Measurements from ENCODE around the gene DHRS9.

The DHRS9 gene

GRCh38 chr2:169065422-169065821 lies 3.9 kb upstream of the DHRS9 start:
- DNase-seq (ENCODE audit: low read depth in 2 of 2, low spot score in 1 of 2): no peak

GRCh38 chr2:169065864-169066517 lies 3.4 kb upstream of the DHRS9 start:
- DNase-seq (ENCODE audit: low read depth in 2 of 2, low spot score in 1 of 2): no peak

- DNase-seq (ENCODE audit: low read depth in 2 of 2, low spot score in 1 of 2): no peak
Measured at GRCh38 chr2:169066897-169067296, 2.5 kb upstream of the DHRS9 start.

- no peak for DNase-seq (ENCODE audit: low read depth in 2 of 2, low spot score in 1 of 2)
Measured at GRCh38 chr2:169069833-169070232, 470 bp downstream of the DHRS9 start.

GRCh38 chr2:169071455-169071854 lies 2.1 kb downstream of the DHRS9 start:
- DNase-seq (ENCODE audit: low read depth in 2 of 2, low spot score in 1 of 2): no peak

- DNase-seq (ENCODE audit: low read depth in 2 of 2, low spot score in 1 of 2): no peak
Measured at GRCh38 chr2:169072163-169072925, 3.0 kb downstream of the DHRS9 start.

GRCh38 chr2:169073211-169073962 lies 4.0 kb downstream of the DHRS9 start:
- no peak for DNase-seq (ENCODE audit: low read depth in 2 of 2, low spot score in 1 of 2)

GRCh38 chr2:169073963-169074751 lies 4.8 kb downstream of the DHRS9 start:
- no peak for DNase-seq (ENCODE audit: low read depth in 2 of 2, low spot score in 1 of 2)

- DNase-seq (ENCODE audit: low read depth in 2 of 2, low spot score in 1 of 2): no peak
Measured at GRCh38 chr2:169077674-169078240, 8.4 kb downstream of the DHRS9 start.

GRCh38 chr2:169080250-169081069 lies 11.1 kb downstream of the DHRS9 start:
- no peak for DNase-seq (ENCODE audit: low read depth in 2 of 2, low spot score in 1 of 2)

- DNase-seq (ENCODE audit: low read depth in 2 of 2, low spot score in 1 of 2): no peak
Measured at GRCh38 chr2:169081551-169081950, 12.2 kb downstream of the DHRS9 start.

GRCh38 chr2:169082995-169083394 lies 13.6 kb downstream of the DHRS9 start:
- DNase-seq (ENCODE audit: low read depth in 2 of 2, low spot score in 1 of 2): no peak

GRCh38 chr2:169086893-169087467 lies 17.6 kb downstream of the DHRS9 start:
- DNase-seq (ENCODE audit: low read depth in 2 of 2, low spot score in 1 of 2): no peak

- DNase-seq (ENCODE audit: low read depth in 2 of 2, low spot score in 1 of 2): no peak
Measured at GRCh38 chr2:169087757-169088379, 18.5 kb downstream of the DHRS9 start.

- no peak for DNase-seq (ENCODE audit: low read depth in 2 of 2, low spot score in 1 of 2)
Measured at GRCh38 chr2:169089182-169089581, 19.8 kb downstream of the DHRS9 start.

- no peak for DNase-seq (ENCODE audit: low read depth in 2 of 2, low spot score in 1 of 2)
Measured at GRCh38 chr2:169090133-169090820, 20.9 kb downstream of the DHRS9 start.

- DNase-seq (ENCODE audit: low read depth in 2 of 2, low spot score in 1 of 2): no peak
Measured at GRCh38 chr2:169091256-169091655, 21.9 kb downstream of the DHRS9 start.

- DNase-seq (ENCODE audit: low read depth in 2 of 2, low spot score in 1 of 2): no peak
Measured at GRCh38 chr2:169091761-169092519, 22.6 kb downstream of the DHRS9 start.
